Measurements from ENCODE around the gene HOXD11.

The HOXD11 gene

DNA sequence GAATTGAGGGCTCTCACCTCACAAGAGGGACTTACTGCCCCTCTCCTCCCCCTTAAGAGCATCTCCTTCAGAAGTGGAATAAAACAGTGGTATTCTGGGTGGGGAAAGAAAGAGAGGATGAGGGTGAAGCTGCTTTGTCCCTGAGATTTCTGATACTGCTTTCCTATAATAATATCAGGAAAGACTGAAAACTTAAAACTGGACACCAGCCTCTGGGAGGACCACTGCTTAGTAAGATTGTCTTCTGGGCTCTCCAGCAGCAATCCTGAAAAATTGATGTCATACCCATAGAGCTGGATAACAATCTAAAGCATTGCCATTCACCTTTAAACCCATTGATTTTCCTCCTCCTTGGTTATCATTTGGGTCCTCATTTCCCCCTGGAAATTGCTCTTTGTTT is 39.6 kb downstream of the HOXD11 start:
- TF ChIP-seq, protein P1, sequence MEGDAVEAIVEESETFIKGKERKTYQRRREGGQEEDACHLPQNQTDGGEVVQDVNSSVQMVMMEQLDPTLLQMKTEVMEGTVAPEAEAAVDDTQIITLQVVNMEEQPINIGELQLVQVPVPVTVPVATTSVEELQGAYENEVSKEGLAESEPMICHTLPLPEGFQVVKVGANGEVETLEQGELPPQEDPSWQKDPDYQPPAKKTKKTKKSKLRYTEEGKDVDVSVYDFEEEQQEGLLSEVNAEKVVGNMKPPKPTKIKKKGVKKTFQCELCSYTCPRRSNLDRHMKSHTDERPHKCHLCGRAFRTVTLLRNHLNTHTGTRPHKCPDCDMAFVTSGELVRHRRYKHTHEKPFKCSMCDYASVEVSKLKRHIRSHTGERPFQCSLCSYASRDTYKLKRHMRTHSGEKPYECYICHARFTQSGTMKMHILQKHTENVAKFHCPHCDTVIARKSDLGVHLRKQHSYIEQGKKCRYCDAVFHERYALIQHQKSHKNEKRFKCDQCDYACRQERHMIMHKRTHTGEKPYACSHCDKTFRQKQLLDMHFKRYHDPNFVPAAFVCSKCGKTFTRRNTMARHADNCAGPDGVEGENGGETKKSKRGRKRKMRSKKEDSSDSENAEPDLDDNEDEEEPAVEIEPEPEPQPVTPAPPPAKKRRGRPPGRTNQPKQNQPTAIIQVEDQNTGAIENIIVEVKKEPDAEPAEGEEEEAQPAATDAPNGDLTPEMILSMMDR (IDR thresholded peaks at IDR 0.05; ENCODE audit: low read depth, low read length, missing control alignments) = no peak
- DNase-seq (ENCODE audit: low read depth) = no peak
- no peak overlapping the region for H3K4me3 ChIP-seq (ENCODE audit: low read depth, low read length)

DNA sequence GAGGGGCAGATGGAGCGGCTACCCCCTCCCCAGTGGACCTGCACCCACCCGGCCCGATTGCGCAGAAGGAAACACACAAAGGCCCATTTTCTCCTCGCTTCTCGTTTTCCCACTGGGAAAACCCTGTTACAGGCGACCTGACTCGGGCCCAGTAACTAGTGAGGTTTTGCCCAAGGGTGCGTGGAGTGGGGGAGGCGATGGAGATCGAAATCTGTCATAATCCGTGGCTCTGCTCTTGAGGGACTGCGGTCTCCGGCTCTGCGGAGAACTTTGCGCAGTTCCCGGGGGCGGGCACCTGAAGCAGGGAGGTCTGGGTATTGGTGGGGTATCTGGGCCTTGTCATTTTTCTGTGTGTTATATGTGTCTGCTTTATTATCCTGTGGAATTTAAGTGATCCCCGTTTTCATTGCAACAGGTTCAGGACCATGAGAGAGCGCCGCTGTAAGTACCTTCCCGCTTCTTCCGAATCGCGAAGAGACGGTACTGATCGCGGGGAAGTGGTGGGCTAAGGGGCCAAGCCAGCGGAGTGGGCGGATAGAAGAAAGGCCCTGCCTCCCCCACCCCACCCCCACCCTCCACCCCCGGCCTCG is 40.2 kb downstream of the HOXD11 start:
- TF ChIP-seq, protein P1 (IDR thresholded peaks at IDR 0.05; ENCODE audit: low read depth, low read length, missing control alignments) = no peak
- H3K4me3 ChIP-seq (ENCODE audit: low read depth, low read length) = no peak overlapping the region
- no peak for DNase-seq (ENCODE audit: low read depth)

- no peak overlapping the region for H3K4me3 ChIP-seq (ENCODE audit: low read depth, low read length)
- TF ChIP-seq, protein P1 (IDR thresholded peaks at IDR 0.05; ENCODE audit: low read depth, low read length, missing control alignments) = no peak
- DNase-seq (ENCODE audit: low read depth) = no peak
Observed at GRCh38 chr2:176147800-176148496, 40.9 kb downstream of the HOXD11 start.

DNA sequence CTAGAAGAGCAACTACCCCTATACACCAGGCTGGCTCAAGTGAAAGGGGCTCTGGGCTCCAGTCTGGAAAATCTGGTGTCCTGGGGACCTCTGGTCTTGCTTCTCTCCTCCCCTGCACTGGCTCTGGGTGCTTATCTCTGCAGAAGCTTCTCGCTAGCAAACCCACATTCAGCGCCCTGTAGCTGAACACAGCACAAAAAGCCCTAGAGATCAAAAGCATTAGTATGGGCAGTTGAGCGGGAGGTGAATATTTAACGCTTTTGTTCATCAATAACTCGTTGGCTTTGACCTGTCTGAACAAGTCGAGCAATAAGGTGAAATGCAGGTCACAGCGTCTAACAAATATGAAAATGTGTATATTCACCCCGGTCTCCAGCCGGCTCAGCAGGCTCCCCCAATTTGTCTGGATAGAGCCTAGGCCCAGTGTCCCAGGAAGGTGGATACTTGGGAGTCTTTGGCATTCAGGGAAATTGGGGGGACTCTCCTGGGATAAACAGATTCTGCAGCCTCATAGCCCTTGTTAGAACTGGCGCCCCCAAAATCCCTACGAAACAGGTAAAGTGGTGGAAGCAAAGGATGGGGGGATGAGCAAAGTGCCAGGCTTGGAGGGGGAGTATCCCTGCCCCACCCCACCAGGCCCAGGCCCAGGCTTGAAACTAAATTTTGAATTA is 41.8 kb downstream of the HOXD11 start:
- H3K4me3 ChIP-seq (ENCODE audit: low read depth, low read length) = no peak overlapping the region
- TF ChIP-seq, protein P1 (IDR thresholded peaks at IDR 0.05; ENCODE audit: low read depth, low read length, missing control alignments) = no peak

DNA sequence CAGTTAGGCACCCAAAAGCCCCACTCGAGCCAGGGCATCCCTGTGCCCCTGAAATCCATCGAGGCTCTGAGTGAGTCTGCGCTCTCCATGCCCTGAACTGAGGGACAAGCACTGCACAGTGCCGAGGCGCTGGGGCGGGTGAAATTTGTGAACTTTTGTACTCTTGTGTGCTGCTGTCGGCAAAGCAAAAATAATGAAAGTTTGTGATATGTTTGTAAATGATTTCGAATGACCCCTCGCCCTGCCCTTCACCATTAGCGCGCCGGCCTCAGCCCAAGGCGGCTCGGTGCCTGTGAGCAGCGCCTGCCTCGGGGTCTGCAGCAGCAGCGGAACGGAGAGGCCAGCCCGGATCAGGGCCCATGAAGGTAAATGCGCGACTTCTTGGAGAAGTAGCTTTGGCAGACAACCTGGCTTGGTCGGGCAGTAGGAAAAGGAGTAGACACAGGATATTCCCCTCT is 42.4 kb downstream of the HOXD11 start:
- TF ChIP-seq, protein P1 (IDR thresholded peaks at IDR 0.05; ENCODE audit: low read depth, low read length, missing control alignments) = no peak
- no peak for DNase-seq (ENCODE audit: low read depth)
- no peak overlapping the region for H3K4me3 ChIP-seq (ENCODE audit: low read depth, low read length)

More for the DNA sequence above, 41.8 kb downstream of the HOXD11 start:
- no peak for DNase-seq (ENCODE audit: low read depth)

DNA sequence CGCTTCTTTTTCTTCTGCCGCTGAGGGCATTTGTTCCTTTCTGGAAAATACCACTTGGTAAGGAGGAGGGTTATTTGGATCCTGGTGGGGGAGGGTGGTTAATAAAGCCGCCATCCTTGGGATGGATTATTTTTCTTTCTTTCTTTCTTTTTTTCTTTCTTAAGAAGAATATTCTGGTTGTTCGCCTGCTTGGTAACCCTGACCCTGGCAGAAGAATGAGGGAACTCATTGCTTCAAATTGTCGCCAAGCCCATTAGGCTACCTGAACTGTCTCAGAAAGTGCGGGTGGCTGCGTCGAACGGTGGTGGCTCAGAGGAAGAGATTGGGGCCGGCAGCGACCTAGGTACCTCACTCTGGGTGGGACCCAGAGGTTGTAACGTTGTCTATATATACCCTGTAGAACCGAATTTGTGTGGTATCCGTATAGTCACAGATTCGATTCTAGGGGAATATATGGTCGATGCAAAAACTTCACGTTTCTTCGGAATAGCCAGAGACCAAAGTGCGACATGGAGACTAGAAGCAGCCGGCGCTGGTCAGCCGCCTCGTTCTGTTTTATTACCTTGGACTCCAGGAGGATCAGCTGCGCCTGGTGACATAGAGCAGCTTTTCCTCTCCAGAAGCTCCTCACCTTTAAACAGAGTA is 43.0 kb downstream of the HOXD11 start:
- no peak for DNase-seq (ENCODE audit: low read depth)
- TF ChIP-seq, protein P1 (IDR thresholded peaks at IDR 0.05; ENCODE audit: low read depth, low read length, missing control alignments) = no peak
- no peak overlapping the region for H3K4me3 ChIP-seq (ENCODE audit: low read depth, low read length)

All from GM12864 (cell line).